ENCODE measurements around the gene VOPP1.

DNA sequence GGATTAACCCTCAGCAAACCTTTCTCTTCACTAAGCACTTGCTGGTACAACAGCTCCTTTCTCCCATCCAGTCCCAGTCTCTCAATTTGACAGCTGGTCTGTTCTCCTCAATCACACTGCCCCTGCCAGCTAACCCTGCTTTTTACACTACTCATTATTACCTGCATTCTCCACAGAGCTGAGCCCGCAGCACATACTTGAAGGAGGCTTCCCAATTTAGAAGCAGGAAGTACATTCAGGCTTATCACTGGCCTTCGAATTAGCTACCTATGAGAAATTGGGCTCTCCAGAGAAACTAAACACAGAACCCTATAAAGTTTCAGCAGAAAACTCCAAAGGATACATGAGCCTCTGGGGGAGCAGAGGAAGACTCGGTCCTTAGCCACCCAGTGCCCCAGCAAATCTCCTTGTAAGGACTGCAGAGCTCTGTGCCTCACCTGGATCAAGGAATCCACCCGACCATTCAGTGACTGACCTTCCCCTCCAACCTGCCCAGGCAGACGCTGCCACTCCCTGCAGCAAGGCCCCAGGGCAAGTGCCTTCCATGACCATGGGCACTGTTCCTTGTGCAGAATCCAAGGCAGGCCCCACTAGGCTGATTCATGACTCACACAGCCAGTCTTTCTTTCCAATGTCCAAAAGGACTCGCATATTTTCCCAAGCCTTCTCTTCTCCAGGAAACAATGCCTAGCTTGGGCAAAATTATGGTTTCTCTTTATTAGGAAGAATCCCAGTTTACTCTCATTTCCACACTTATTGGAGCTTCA is 68.0 kb downstream of the VOPP1 start:
- no peak for TF ChIP-seq FIP1L1 (IDR thresholded peaks at IDR 0.05; ENCODE audit: low read depth, low read length, poor library complexity, severe bottlenecking)
- TF ChIP-seq, protein P1, sequence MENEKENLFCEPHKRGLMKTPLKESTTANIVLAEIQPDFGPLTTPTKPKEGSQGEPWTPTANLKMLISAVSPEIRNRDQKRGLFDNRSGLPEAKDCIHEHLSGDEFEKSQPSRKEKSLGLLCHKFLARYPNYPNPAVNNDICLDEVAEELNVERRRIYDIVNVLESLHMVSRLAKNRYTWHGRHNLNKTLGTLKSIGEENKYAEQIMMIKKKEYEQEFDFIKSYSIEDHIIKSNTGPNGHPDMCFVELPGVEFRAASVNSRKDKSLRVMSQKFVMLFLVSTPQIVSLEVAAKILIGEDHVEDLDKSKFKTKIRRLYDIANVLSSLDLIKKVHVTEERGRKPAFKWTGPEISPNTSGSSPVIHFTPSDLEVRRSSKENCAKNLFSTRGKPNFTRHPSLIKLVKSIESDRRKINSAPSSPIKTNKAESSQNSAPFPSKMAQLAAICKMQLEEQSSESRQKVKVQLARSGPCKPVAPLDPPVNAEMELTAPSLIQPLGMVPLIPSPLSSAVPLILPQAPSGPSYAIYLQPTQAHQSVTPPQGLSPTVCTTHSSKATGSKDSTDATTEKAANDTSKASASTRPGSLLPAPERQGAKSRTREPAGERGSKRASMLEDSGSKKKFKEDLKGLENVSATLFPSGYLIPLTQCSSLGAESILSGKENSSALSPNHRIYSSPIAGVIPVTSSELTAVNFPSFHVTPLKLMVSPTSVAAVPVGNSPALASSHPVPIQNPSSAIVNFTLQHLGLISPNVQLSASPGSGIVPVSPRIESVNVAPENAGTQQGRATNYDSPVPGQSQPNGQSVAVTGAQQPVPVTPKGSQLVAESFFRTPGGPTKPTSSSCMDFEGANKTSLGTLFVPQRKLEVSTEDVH (IDR thresholded peaks at IDR 0.05; ENCODE audit: low read depth, partially characterized antibody): no peak
- no peak for TF ChIP-seq ZKSCAN1 (IDR thresholded peaks at IDR 0.05; ENCODE audit: low read depth, low read length)
- TF ChIP-seq, protein P2, sequence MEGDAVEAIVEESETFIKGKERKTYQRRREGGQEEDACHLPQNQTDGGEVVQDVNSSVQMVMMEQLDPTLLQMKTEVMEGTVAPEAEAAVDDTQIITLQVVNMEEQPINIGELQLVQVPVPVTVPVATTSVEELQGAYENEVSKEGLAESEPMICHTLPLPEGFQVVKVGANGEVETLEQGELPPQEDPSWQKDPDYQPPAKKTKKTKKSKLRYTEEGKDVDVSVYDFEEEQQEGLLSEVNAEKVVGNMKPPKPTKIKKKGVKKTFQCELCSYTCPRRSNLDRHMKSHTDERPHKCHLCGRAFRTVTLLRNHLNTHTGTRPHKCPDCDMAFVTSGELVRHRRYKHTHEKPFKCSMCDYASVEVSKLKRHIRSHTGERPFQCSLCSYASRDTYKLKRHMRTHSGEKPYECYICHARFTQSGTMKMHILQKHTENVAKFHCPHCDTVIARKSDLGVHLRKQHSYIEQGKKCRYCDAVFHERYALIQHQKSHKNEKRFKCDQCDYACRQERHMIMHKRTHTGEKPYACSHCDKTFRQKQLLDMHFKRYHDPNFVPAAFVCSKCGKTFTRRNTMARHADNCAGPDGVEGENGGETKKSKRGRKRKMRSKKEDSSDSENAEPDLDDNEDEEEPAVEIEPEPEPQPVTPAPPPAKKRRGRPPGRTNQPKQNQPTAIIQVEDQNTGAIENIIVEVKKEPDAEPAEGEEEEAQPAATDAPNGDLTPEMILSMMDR (IDR thresholded peaks at IDR 0.05 in 2 of 3, conservative IDR thresholded peaks at IDR 0.05 in 1 of 3; ENCODE audit: insufficient read depth in 2 of 3, low read depth in 1 of 3, low read length in 3 of 3): no peak
- TF ChIP-seq GABPB1 (CRISPR knock-in tag; IDR thresholded peaks at IDR 0.05): no peak
- no peak for TF ChIP-seq CBX5 (IDR thresholded peaks at IDR 0.05; ENCODE audit: borderline replicate concordance, low read depth)
- TF ChIP-seq, protein P3, sequence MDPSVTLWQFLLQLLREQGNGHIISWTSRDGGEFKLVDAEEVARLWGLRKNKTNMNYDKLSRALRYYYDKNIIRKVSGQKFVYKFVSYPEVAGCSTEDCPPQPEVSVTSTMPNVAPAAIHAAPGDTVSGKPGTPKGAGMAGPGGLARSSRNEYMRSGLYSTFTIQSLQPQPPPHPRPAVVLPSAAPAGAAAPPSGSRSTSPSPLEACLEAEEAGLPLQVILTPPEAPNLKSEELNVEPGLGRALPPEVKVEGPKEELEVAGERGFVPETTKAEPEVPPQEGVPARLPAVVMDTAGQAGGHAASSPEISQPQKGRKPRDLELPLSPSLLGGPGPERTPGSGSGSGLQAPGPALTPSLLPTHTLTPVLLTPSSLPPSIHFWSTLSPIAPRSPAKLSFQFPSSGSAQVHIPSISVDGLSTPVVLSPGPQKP (CRISPR knock-in tag; IDR thresholded peaks at IDR 0.05): no peak
- TF ChIP-seq POLR2AphosphoS5 (IDR thresholded peaks at IDR 0.05; ENCODE audit: control insufficient read depth, insufficient read depth, low read depth, low read length): no peak
- TF ChIP-seq, protein P4, sequence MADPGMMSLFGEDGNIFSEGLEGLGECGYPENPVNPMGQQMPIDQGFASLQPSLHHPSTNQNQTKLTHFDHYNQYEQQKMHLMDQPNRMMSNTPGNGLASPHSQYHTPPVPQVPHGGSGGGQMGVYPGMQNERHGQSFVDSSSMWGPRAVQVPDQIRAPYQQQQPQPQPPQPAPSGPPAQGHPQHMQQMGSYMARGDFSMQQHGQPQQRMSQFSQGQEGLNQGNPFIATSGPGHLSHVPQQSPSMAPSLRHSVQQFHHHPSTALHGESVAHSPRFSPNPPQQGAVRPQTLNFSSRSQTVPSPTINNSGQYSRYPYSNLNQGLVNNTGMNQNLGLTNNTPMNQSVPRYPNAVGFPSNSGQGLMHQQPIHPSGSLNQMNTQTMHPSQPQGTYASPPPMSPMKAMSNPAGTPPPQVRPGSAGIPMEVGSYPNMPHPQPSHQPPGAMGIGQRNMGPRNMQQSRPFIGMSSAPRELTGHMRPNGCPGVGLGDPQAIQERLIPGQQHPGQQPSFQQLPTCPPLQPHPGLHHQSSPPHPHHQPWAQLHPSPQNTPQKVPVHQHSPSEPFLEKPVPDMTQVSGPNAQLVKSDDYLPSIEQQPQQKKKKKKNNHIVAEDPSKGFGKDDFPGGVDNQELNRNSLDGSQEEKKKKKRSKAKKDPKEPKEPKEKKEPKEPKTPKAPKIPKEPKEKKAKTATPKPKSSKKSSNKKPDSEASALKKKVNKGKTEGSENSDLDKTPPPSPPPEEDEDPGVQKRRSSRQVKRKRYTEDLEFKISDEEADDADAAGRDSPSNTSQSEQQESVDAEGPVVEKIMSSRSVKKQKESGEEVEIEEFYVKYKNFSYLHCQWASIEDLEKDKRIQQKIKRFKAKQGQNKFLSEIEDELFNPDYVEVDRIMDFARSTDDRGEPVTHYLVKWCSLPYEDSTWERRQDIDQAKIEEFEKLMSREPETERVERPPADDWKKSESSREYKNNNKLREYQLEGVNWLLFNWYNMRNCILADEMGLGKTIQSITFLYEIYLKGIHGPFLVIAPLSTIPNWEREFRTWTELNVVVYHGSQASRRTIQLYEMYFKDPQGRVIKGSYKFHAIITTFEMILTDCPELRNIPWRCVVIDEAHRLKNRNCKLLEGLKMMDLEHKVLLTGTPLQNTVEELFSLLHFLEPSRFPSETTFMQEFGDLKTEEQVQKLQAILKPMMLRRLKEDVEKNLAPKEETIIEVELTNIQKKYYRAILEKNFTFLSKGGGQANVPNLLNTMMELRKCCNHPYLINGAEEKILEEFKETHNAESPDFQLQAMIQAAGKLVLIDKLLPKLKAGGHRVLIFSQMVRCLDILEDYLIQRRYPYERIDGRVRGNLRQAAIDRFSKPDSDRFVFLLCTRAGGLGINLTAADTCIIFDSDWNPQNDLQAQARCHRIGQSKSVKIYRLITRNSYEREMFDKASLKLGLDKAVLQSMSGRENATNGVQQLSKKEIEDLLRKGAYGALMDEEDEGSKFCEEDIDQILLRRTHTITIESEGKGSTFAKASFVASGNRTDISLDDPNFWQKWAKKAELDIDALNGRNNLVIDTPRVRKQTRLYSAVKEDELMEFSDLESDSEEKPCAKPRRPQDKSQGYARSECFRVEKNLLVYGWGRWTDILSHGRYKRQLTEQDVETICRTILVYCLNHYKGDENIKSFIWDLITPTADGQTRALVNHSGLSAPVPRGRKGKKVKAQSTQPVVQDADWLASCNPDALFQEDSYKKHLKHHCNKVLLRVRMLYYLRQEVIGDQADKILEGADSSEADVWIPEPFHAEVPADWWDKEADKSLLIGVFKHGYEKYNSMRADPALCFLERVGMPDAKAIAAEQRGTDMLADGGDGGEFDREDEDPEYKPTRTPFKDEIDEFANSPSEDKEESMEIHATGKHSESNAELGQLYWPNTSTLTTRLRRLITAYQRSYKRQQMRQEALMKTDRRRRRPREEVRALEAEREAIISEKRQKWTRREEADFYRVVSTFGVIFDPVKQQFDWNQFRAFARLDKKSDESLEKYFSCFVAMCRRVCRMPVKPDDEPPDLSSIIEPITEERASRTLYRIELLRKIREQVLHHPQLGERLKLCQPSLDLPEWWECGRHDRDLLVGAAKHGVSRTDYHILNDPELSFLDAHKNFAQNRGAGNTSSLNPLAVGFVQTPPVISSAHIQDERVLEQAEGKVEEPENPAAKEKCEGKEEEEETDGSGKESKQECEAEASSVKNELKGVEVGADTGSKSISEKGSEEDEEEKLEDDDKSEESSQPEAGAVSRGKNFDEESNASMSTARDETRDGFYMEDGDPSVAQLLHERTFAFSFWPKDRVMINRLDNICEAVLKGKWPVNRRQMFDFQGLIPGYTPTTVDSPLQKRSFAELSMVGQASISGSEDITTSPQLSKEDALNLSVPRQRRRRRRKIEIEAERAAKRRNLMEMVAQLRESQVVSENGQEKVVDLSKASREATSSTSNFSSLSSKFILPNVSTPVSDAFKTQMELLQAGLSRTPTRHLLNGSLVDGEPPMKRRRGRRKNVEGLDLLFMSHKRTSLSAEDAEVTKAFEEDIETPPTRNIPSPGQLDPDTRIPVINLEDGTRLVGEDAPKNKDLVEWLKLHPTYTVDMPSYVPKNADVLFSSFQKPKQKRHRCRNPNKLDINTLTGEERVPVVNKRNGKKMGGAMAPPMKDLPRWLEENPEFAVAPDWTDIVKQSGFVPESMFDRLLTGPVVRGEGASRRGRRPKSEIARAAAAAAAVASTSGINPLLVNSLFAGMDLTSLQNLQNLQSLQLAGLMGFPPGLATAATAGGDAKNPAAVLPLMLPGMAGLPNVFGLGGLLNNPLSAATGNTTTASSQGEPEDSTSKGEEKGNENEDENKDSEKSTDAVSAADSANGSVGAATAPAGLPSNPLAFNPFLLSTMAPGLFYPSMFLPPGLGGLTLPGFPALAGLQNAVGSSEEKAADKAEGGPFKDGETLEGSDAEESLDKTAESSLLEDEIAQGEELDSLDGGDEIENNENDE (IDR thresholded peaks at IDR 0.05; ENCODE audit: low read depth, low read length): no peak
- no peak for TF ChIP-seq TEAD4 (IDR thresholded peaks at IDR 0.05; ENCODE audit: low read length)
- TF ChIP-seq TEAD4 (CRISPR knock-in tag; IDR thresholded peaks at IDR 0.05; ENCODE audit: borderline replicate concordance): no peak
